KMS-11 (cell line): Measurements from ENCODE around the gene HIGD2B.

Experiments
- H2AFZ ChIP-seq: fragments of 200-600 bp; sonication (generic); 2 replicates; pipeline ENCODE4 v1.6.1; 2016; ENCODE audit warnings: antibody characterized with exemption, mixed run types, low read depth
- H3K27ac ChIP-seq: fragments of 200-600 bp; sonication (generic); 2 replicates; pipeline ENCODE4 v1.6.1; 2016; ENCODE audit warnings: mild to moderate bottlenecking, mixed run types
- H3K27me3 ChIP-seq: fragments of 200-600 bp; sonication (generic); 2 replicates; pipeline ENCODE4 v1.6.1; 2017; ENCODE audit warnings: mild to moderate bottlenecking, low read depth, mixed run types, moderate library complexity; ENCODE audit not compliant: insufficient read depth
- H3K36me3 ChIP-seq: fragments of 200-600 bp; sonication (generic); 2 replicates; pipeline ENCODE4 v1.6.1; 2017; ENCODE audit warnings: mild to moderate bottlenecking, mixed run types; ENCODE audit not compliant: insufficient read depth
- H3K4me1 ChIP-seq: fragments of 200-600 bp; sonication (generic); 2 replicates; pipeline ENCODE4 v1.6.1; 2016; ENCODE audit warnings: mild to moderate bottlenecking, low read depth, mixed run types; ENCODE audit not compliant: poor library complexity, severe bottlenecking
- H3K4me2 ChIP-seq: fragments of 200-600 bp; sonication (generic); 2 replicates; pipeline ENCODE4 v1.7.0; 2016; ENCODE audit warnings: mild to moderate bottlenecking, mixed run types
- H3K4me3 ChIP-seq: fragments of 200-600 bp; sonication (generic); IDR thresholded peaks from 2 replicates; pipeline ENCODE4 v1.6.1; 2017; ENCODE audit warnings: low read depth, low read length, mixed read lengths; ENCODE audit not compliant: insufficient read depth
- H3K79me2 ChIP-seq: fragments of 200-600 bp; sonication (generic); 2 replicates; pipeline ENCODE4 v1.6.1; 2016; ENCODE audit warnings: low read depth, mixed run types; ENCODE audit not compliant: insufficient read depth
- H3K9ac ChIP-seq: fragments of 200-600 bp; sonication (generic); 2 replicates; pipeline ENCODE4 v1.6.1; 2016; ENCODE audit warnings: mild to moderate bottlenecking, mixed run types
- H4K20me1 ChIP-seq: fragments of 200-600 bp; sonication (generic); 2 replicates; pipeline ENCODE4 v1.6.1; 2016; ENCODE audit warnings: mild to moderate bottlenecking, mixed run types; ENCODE audit not compliant: insufficient read depth
- CTCF ChIP-seq: fragments of 200-600 bp; sonication (generic); conservative IDR thresholded peaks from 2 replicates; pipeline ENCODE4 v1.6.1; 2017; ENCODE audit warnings: low read depth, mild to moderate bottlenecking, antibody characterized with exemption, low read length, moderate library complexity, mixed read lengths

The HIGD2B gene

GRCh38 chr15:72700076-72700475, 14.1 kb upstream of the HIGD2B start:
- no peak overlapping the region for H3K9ac ChIP-seq
- no peaks in the 10 kb centered on the region for H3K36me3 ChIP-seq
- H3K4me2 ChIP-seq = no peak overlapping the region
- H3K79me2 ChIP-seq = no peaks in the 10 kb centered on the region
- H3K4me1 ChIP-seq = no peaks in the 10 kb centered on the region
- no peak for TF ChIP-seq CTCF
- no peak overlapping the region for H2AFZ ChIP-seq
- H3K27me3 ChIP-seq = no peaks in the 10 kb centered on the region
- no peak overlapping the region for H3K4me3 ChIP-seq
- H4K20me1 ChIP-seq = no peaks in the 10 kb centered on the region
- H3K27ac ChIP-seq = no peak overlapping the region

- H3K79me2 ChIP-seq = no peaks in the 10 kb centered on the region
- TF ChIP-seq CTCF = no peak
Observed at GRCh38 chr15:72698938-72699337, 13.0 kb upstream of the HIGD2B start.

GRCh38 chr15:72690938-72691337, 5.0 kb upstream of the HIGD2B start:
- no peak overlapping the region for H3K27ac ChIP-seq
- TF ChIP-seq CTCF = no peak
- H3K79me2 ChIP-seq = no peaks in the 10 kb centered on the region
- H3K4me1 ChIP-seq = no peaks in the 10 kb centered on the region
- no peak overlapping the region for H3K4me3 ChIP-seq
- no peak overlapping the region for H3K4me2 ChIP-seq
- no peaks in the 10 kb centered on the region for H3K36me3 ChIP-seq
- H2AFZ ChIP-seq = no peak overlapping the region
- no peaks in the 10 kb centered on the region for H3K27me3 ChIP-seq
- H3K9ac ChIP-seq = no peak overlapping the region
- no peaks in the 10 kb centered on the region for H4K20me1 ChIP-seq

More at GRCh38 chr15:72698938-72699337, 13.0 kb upstream of the HIGD2B start:
- Histone ChIP-seq H3K27me3 (no peaks in the 10 kb centered on the region), H3K4me1 (no peaks in the 10 kb centered on the region), H3K4me3 (no peak overlapping the region), H4K20me1 (no peaks in the 10 kb centered on the region), H3K4me2 (no peak overlapping the region), H3K9ac (no peak overlapping the region), H2AFZ (no peak overlapping the region), H3K36me3 (no peaks in the 10 kb centered on the region), H3K27ac (no peak overlapping the region)

- TF ChIP-seq CTCF = no peak
- Histone ChIP-seq H3K27ac (no peak overlapping the region), H3K4me1 (no peaks in the 10 kb centered on the region), H2AFZ (no peak overlapping the region), H3K79me2 (no peaks in the 10 kb centered on the region), H3K9ac (no peak overlapping the region), H3K36me3 (no peaks in the 10 kb centered on the region), H3K4me2 (no peak overlapping the region), H3K4me3 (no peak overlapping the region), H4K20me1 (no peaks in the 10 kb centered on the region), H3K27me3 (no peaks in the 10 kb centered on the region)
Observed at GRCh38 chr15:72688697-72689096, 2.7 kb upstream of the HIGD2B start.
